Endodermal cell (in vitro differentiated cells): ENCODE measurements around the gene SLC66A1. TPM values are rescaled to one million over a fixed set of nuclear protein-coding genes. Genes with fewer than 3 reads are reported as not detected.
A peak's percentile ranks its signal among the peaks of the same experiment; 100 is the strongest.

Experiments used
- DNase-seq: peaks from one replicate; pipeline ENCODE4 v3.0.0-alpha.2; 2017
- H3K27ac ChIP-seq: 2 replicates; pipeline ENCODE4 v1.5.1; 2013; ENCODE audit warnings: mild to moderate bottlenecking, low read depth, low read length, moderate library complexity
- H3K27me3 ChIP-seq: 2 replicates; pipeline ENCODE4 v1.6.1; 2013; ENCODE audit warnings: mild to moderate bottlenecking, low read length, moderate library complexity; ENCODE audit not compliant: insufficient read depth, control insufficient read depth, poor library complexity, severe bottlenecking
- H3K36me3 ChIP-seq: 2 replicates; pipeline ENCODE4 v1.7.0; 2013; ENCODE audit warnings: mild to moderate bottlenecking, low read length, moderate library complexity; ENCODE audit not compliant: control insufficient read depth, insufficient read depth
- H3K4me1 ChIP-seq: one replicate; pipeline ENCODE4 v1.7.0; 2013; ENCODE audit warnings: low read length; ENCODE audit not compliant: control insufficient read depth, insufficient read depth
- H3K4me3 ChIP-seq: 2 replicates; pipeline ENCODE4 v1.5.1; 2013; ENCODE audit warnings: mild to moderate bottlenecking, low read length, moderate library complexity
- H3K9ac ChIP-seq: 2 replicates; pipeline ENCODE4 v1.6.1; 2013; ENCODE audit warnings: mild to moderate bottlenecking, low read length, moderate library complexity; ENCODE audit not compliant: poor library complexity, severe bottlenecking; ENCODE audit errors: extremely low read depth
- H3K9me3 ChIP-seq: 2 replicates; pipeline ENCODE4 v1.6.1; 2013; ENCODE audit warnings: mild to moderate bottlenecking, low read length, moderate library complexity; ENCODE audit not compliant: control insufficient read depth
- H3K27ac Mint-ChIP-seq: 2 replicates; pipeline ENCODE4 v1.8.0; 2020; ENCODE audit warnings: mixed read lengths
- H3K27me3 Mint-ChIP-seq: 2 replicates; pipeline ENCODE4 v1.8.0; 2021; ENCODE audit warnings: mild to moderate bottlenecking, mixed read lengths; ENCODE audit not compliant: insufficient read depth
- H3K36me3 Mint-ChIP-seq: 2 replicates; pipeline ENCODE4 v1.8.0; 2020; ENCODE audit warnings: low read depth, mixed read lengths
- H3K4me1 Mint-ChIP-seq: 2 replicates; pipeline ENCODE4 v1.8.0; 2020; ENCODE audit warnings: mixed read lengths
- H3K4me3 Mint-ChIP-seq: 2 replicates; pipeline ENCODE4 v1.8.0; 2020; ENCODE audit warnings: mild to moderate bottlenecking, moderate library complexity, mixed read lengths
- H3K9me3 Mint-ChIP-seq: 2 replicates; pipeline ENCODE4 v1.8.0; 2020; ENCODE audit warnings: mild to moderate bottlenecking, mixed read lengths
- WGBS, 2 experiments: methylation state at CpG; one replicate each; pipeline versions ENCODE4 v1.1.5 to v1.1.7; 2013; ENCODE audit warnings: missing lambda C conversion rate in 2 of 2, mixed read lengths in 1 of 2; ENCODE audit not compliant: insufficient coverage in 1 of 2, insufficient read length in 1 of 2; 5-methylcytosine and 5-hydroxymethylcytosine counted together
- total RNA-seq, 2 donors: library from RNA; stranded (reverse); fragmentation: NEBNext Ultra II Directional in 1 of 2; extraction: Animal tissue kit (Norgen Biotek cat#: 25700) in 1 of 2; gene quantifications; 2 replicates in 1 of 2; 3 replicates in 1 of 2; pipeline ENCODE4 v1.2.1, GENCODE V29; 2021
- TF ChIP-seq, protein P1 (sequence below): fragments of 200-600 bp; sonication (generic); conservative IDR thresholded peaks from 2 replicates; pipeline ENCODE4 v1.5.0; 2021; ENCODE audit warnings: antibody characterized with exemption, mild to moderate bottlenecking

The SLC66A1 gene
- total RNA-seq, 2 donors from 2014 or later, result 20.8 to 22.6 TPM

DNA sequence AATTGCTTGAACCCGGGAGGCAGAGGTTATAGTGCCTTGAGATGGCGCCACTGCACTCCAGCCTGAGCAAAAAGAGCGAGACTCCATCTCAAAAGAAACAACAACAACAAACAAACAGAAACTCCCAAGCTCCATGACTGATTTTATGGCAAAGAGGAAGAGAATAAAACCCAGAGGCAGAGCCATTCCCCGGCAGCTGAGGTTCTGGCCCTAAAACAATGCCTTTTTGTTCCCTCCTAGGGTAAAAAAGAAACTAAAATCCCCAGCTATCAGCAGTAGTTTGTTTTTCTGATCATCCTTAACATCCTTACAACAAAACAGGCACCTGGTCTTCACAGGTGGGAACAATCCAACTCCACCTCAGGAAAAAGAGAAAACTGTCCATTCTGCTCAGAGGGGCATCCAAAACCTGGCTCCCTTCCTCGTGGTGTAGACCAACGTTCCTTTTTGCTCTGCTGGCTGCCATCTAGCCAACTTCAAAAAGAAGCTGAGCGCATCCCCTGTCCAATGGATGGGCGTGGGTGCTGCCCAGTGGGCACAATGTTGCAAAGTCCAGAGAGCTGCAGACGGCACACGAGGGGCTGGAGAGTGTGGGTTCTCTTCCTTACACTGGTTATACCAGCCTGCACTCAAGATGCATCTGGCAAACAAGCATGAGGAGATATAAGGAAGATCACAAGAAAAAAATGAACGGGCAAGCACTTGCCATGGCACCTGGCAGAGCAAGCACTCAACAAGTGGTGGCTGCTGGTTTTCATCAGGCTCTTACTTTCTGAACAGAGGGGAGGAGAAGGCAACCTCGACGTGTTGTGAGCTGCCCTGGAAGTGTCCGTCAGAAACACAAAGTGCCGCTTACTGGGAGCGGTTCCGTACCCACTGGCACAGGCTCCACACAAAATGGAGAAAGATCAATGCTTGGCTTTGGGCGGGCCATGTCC lies 54.7 kb downstream of the SLC66A1 start:
- Histone ChIP-seq H3K27me3 (no peaks in the 10 kb centered on the region), H3K4me1 (peaks cover 15% of the 10 kb centered on the region), H3K4me3 (no peak overlapping the region), H3K9me3 (no peaks in the 10 kb centered on the region), H3K36me3 (peaks cover 24% of the 10 kb centered on the region), H3K27ac (no peak overlapping the region), H3K9ac (peak overlapping the region; percentile 42)
- TF ChIP-seq, protein P1, sequence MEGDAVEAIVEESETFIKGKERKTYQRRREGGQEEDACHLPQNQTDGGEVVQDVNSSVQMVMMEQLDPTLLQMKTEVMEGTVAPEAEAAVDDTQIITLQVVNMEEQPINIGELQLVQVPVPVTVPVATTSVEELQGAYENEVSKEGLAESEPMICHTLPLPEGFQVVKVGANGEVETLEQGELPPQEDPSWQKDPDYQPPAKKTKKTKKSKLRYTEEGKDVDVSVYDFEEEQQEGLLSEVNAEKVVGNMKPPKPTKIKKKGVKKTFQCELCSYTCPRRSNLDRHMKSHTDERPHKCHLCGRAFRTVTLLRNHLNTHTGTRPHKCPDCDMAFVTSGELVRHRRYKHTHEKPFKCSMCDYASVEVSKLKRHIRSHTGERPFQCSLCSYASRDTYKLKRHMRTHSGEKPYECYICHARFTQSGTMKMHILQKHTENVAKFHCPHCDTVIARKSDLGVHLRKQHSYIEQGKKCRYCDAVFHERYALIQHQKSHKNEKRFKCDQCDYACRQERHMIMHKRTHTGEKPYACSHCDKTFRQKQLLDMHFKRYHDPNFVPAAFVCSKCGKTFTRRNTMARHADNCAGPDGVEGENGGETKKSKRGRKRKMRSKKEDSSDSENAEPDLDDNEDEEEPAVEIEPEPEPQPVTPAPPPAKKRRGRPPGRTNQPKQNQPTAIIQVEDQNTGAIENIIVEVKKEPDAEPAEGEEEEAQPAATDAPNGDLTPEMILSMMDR, result no peak
- no peak for DNase-seq
- H3K36me3 Mint-ChIP-seq, result peaks cover 12% of the 10 kb centered on the region
- H3K27ac Mint-ChIP-seq, result peak overlapping the region; percentile 22
- 88 to 91% methylated on average over 16 to 18 of the region's 18 CpGs for WGBS, 2 experiments
- no peaks in the 10 kb centered on the region for H3K9me3 Mint-ChIP-seq
- H3K4me3 Mint-ChIP-seq, result no peak overlapping the region
- no peaks in the 10 kb centered on the region for H3K27me3 Mint-ChIP-seq
- peaks cover 51% of the 10 kb centered on the region for H3K4me1 Mint-ChIP-seq

DNA sequence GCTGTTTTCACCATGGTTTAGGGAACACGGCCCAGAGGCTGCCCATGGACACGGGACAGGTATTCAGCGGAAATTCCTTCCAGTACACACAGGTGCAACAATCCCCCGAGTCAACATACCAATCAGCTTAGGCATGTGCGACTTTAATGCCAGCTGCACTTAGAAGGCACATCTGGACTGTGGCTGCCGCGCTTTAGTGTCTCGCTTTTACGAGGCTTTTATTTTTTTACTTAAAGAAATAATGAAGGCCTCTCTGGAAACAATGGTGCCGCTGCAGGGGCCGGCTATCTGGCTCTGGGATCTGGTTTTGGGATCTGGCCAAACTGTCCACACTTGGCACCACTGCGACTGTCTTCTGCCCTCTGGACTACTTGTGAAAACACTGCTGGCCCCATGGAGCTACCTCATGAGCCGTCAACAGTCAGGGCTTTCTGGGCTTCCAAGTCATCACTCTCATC lies 55.5 kb downstream of the SLC66A1 start:
- 94 to 99% methylated on average over 13 of the region's 13 CpGs for WGBS, 2 experiments

DNA sequence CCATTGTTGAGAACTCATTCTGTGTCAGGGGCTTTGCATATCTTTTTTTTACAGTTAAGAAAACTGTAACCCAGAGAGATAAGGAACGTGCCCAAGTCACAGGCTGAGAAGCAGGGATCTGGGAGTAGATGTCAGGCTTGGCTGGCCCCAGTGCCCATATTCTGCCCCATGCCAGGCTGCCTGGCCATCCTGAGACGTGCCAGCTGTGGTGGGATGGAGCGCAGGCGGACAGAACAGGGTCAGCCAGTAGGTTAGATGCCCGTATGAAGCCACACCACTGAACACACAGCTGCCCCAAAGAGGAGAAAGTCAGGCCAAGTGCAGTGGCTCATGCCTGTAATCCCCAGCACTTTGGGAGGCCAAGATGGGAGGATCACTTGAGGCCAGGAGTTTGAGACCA lies 55.9 kb downstream of the SLC66A1 start:
- H3K9ac ChIP-seq, result peak overlapping the region; percentile 8
- TF ChIP-seq, protein P1, result no peak
- H3K4me1 ChIP-seq, result peaks cover 15% of the 10 kb centered on the region
- H3K9me3 ChIP-seq, result no peaks in the 10 kb centered on the region
- Mint-ChIP-seq H3K27ac (peak overlapping the region; percentile 58), H3K4me1 (peaks cover 49% of the 10 kb centered on the region), H3K4me3 (no peak overlapping the region), H3K36me3 (peaks cover 17% of the 10 kb centered on the region), H3K9me3 (no peaks in the 10 kb centered on the region), H3K27me3 (no peaks in the 10 kb centered on the region)
- 91 to 92% methylated on average over 4 to 5 of the region's 5 CpGs for WGBS, 2 experiments
- H3K36me3 ChIP-seq, result peaks cover 29% of the 10 kb centered on the region
- H3K4me3 ChIP-seq, result no peak overlapping the region
- H3K27ac ChIP-seq, result no peak overlapping the region
- H3K27me3 ChIP-seq, result no peaks in the 10 kb centered on the region
- no peak for DNase-seq

More for the DNA sequence above, 55.5 kb downstream of the SLC66A1 start:
- Histone ChIP-seq H3K4me1 (peaks cover 15% of the 10 kb centered on the region), H3K27me3 (no peaks in the 10 kb centered on the region), H3K36me3 (peaks cover 24% of the 10 kb centered on the region), H3K4me3 (no peak overlapping the region), H3K9me3 (no peaks in the 10 kb centered on the region), H3K27ac (no peak overlapping the region), H3K9ac (peak overlapping the region; percentile 42)
- peak overlapping the region; percentile 22 for H3K27ac Mint-ChIP-seq
- H3K36me3 Mint-ChIP-seq, result peaks cover 19% of the 10 kb centered on the region
- H3K4me3 Mint-ChIP-seq, result no peak overlapping the region
- TF ChIP-seq, protein P1, result no peak
- no peaks in the 10 kb centered on the region for H3K27me3 Mint-ChIP-seq
- H3K4me1 Mint-ChIP-seq, result peaks cover 49% of the 10 kb centered on the region
- no peak for DNase-seq
- H3K9me3 Mint-ChIP-seq, result no peaks in the 10 kb centered on the region
